Measurements from ENCODE around the gene NR1D1. TPM values are rescaled to one million over a fixed set of nuclear protein-coding genes. Genes with fewer than 3 reads are reported as not detected.

The NR1D1 gene
- total RNA-seq, 4 donors from 2014 or later, result 62.1 to 184 (median 96.0) TPM

DNA sequence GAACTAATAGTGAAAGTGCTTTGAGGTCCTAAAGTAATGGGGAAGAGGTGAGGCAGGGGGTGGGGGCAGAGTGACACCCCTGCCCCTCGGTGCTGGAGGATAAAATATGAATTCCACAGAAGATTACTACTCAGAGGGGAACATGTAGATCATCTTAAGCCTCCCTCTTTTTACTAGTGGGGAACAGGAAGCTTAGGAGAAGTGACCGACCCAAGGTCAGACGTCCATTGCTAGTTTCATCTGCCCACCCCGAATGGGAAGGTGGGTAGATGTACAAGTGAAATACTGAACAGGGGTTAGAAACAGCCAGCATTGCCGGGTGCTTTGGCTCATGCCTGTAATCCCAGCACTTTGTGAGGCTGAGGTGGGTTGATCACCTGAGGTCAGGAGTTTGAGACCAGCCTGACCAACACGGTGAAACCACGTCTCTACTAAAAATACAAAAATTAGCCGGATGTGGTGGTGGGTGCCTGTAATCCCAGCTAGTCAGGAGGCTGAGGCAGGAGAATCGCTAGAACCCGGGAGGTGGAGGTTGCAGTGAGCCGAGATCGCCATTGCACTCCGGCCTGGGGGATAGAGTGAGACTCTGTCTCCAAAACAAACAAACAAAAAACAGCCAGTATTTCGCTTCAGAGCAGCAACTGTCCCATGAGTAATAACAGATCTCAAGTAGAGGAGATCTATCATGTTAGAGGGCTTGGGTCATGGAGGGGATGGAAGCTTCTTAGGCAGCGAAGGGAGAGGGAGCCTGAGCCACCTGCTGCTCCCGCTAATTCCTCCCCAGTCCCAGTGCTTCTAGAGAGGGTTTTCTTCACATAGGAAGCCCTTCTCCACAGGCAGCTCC lies 1.2 kb upstream of the NR1D1 start:
- Histone ChIP-seq H3K9me3 (no peaks in the 10 kb centered on the region), H3K4me1 (peaks cover 83% of the 10 kb centered on the region), H3K4me3 (peak overlapping the region; percentile 61), H3K27ac (peak overlapping the region; percentile 95), H3K36me3 (peaks cover 2% of the 10 kb centered on the region), H3K27me3 (no peaks in the 10 kb centered on the region)
- WGBS, result 69% methylated on average over 16 of the region's 16 CpGs
- TF ChIP-seq EP300 (IDR thresholded peaks at IDR 0.05) (no peak), POLR2A (IDR thresholded peaks at IDR 0.05) (no peak), POLR2AphosphoS5 (IDR thresholded peaks at IDR 0.05) (no peak)
- TF ChIP-seq, protein P1, sequence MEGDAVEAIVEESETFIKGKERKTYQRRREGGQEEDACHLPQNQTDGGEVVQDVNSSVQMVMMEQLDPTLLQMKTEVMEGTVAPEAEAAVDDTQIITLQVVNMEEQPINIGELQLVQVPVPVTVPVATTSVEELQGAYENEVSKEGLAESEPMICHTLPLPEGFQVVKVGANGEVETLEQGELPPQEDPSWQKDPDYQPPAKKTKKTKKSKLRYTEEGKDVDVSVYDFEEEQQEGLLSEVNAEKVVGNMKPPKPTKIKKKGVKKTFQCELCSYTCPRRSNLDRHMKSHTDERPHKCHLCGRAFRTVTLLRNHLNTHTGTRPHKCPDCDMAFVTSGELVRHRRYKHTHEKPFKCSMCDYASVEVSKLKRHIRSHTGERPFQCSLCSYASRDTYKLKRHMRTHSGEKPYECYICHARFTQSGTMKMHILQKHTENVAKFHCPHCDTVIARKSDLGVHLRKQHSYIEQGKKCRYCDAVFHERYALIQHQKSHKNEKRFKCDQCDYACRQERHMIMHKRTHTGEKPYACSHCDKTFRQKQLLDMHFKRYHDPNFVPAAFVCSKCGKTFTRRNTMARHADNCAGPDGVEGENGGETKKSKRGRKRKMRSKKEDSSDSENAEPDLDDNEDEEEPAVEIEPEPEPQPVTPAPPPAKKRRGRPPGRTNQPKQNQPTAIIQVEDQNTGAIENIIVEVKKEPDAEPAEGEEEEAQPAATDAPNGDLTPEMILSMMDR (IDR thresholded peaks at IDR 0.05), result no peak
- no peak for DNase-seq (ENCODE audit: low spot score in 2 of 2)

GRCh38 chr17:40100669-40101366 lies 429 bp upstream of the NR1D1 start:
- peak; percentile 99 for DNase-seq (ENCODE audit: low spot score in 2 of 2)
- Histone ChIP-seq H3K4me3 (peak overlapping the region; percentile 61), H3K36me3 (peaks cover 9% of the 10 kb centered on the region), H3K4me1 (peaks cover 83% of the 10 kb centered on the region), H3K27me3 (no peaks in the 10 kb centered on the region), H3K9me3 (no peaks in the 10 kb centered on the region), H3K27ac (peak overlapping the region; percentile 95)
- 1% methylated on average over 23 of the region's 25 CpGs for WGBS
- no peak for TF ChIP-seq EP300 (IDR thresholded peaks at IDR 0.05)
- TF ChIP-seq POLR2AphosphoS5 (IDR thresholded peaks at IDR 0.05), result peak; percentile 13 to 50 (median 13)
- TF ChIP-seq POLR2A (IDR thresholded peaks at IDR 0.05), result no peak
- TF ChIP-seq, protein P1 (IDR thresholded peaks at IDR 0.05), result no peak

- Histone ChIP-seq H3K9me3 (no peaks in the 10 kb centered on the region), H3K27ac (peak overlapping the region; percentile 95), H3K27me3 (no peaks in the 10 kb centered on the region), H3K4me3 (peak overlapping the region; percentile 61), H3K36me3 (peaks cover 19% of the 10 kb centered on the region), H3K4me1 (peaks cover 83% of the 10 kb centered on the region)
- TF ChIP-seq POLR2A (IDR thresholded peaks at IDR 0.05), result no peak
- no peak for TF ChIP-seq POLR2AphosphoS5 (IDR thresholded peaks at IDR 0.05)
- TF ChIP-seq, protein P1 (IDR thresholded peaks at IDR 0.05), result no peak
- TF ChIP-seq EP300 (IDR thresholded peaks at IDR 0.05), result no peak
- WGBS, result 3% methylated on average over 17 of the region's 31 CpGs
- no peak for DNase-seq (ENCODE audit: low spot score in 2 of 2)
Measured at GRCh38 chr17:40099619-40100418, 570 bp downstream of the NR1D1 start.

DNA sequence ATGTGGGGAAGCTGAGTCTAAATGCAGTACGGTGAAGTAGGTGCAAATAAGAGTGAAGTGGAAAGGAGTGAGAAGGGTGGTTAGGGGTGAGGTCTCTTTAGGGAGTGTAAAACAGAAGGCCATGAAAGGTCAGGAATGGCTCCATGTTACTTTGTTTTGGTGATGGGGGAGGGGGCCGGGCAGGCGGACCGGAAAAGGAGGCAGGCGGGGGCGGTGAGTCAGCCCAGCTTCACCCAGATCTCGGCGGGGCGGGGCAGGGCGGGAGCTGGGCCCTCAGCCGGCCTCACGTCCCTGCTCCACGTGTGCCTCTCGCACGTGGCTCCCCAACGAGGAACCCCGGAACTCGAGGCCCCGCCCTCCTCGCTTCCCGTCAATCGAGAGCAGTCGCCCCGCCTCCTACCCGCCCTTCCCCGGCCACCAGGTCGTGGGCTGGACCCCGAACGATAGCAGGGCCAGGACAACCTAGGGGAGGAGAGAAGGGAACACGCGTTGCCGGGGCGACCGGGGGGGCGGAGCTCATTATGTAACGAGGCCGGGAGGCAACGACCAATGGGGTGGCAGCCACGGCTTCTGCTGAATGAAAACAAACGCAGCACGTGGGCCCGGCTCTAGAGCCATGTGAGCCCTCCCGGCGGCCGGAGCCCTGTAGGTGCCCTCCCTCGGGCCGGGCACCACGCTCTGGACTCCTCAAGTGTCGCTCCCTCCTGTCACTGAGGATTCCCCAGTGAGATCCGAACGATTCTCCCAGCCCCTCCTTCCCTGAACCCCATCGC lies 1.4 kb downstream of the NR1D1 start:
- 0% methylated on average over 19 of the region's 52 CpGs for WGBS
- Histone ChIP-seq H3K27ac (peak overlapping the region; percentile 95), H3K4me3 (peak overlapping the region; percentile 61), H3K9me3 (no peaks in the 10 kb centered on the region), H3K36me3 (peaks cover 27% of the 10 kb centered on the region), H3K4me1 (peaks cover 82% of the 10 kb centered on the region), H3K27me3 (no peaks in the 10 kb centered on the region)
- TF ChIP-seq EP300 (IDR thresholded peaks at IDR 0.05) (peak; percentile 69), POLR2A (IDR thresholded peaks at IDR 0.05) (peak; percentile 59 to 93), POLR2AphosphoS5 (IDR thresholded peaks at IDR 0.05) (peak; percentile 66 to 99 (median 83))
- TF ChIP-seq, protein P1 (IDR thresholded peaks at IDR 0.05), result no peak
- DNase-seq (ENCODE audit: low spot score in 2 of 2), result peak; percentile 100

All from suprapubic skin (tissue), 4 donors.